Endodermal cell (in vitro differentiated cells): Measurements from ENCODE around the gene PPA1. TPM values are rescaled to one million over a fixed set of nuclear protein-coding genes. Genes with fewer than 3 reads are reported as not detected.

Experiments
- DNase-seq: peaks from one replicate; pipeline ENCODE4 v3.0.0-alpha.2; 2017
- H3K27ac ChIP-seq: 2 replicates; pipeline ENCODE4 v1.5.1; 2013; ENCODE audit warnings: mild to moderate bottlenecking, low read depth, low read length, moderate library complexity
- H3K27me3 ChIP-seq: 2 replicates; pipeline ENCODE4 v1.6.1; 2013; ENCODE audit warnings: mild to moderate bottlenecking, low read length, moderate library complexity; ENCODE audit not compliant: insufficient read depth, control insufficient read depth, poor library complexity, severe bottlenecking
- H3K36me3 ChIP-seq: 2 replicates; pipeline ENCODE4 v1.7.0; 2013; ENCODE audit warnings: mild to moderate bottlenecking, low read length, moderate library complexity; ENCODE audit not compliant: control insufficient read depth, insufficient read depth
- H3K4me1 ChIP-seq: one replicate; pipeline ENCODE4 v1.7.0; 2013; ENCODE audit warnings: low read length; ENCODE audit not compliant: control insufficient read depth, insufficient read depth
- H3K4me3 ChIP-seq: 2 replicates; pipeline ENCODE4 v1.5.1; 2013; ENCODE audit warnings: mild to moderate bottlenecking, low read length, moderate library complexity
- H3K9ac ChIP-seq: 2 replicates; pipeline ENCODE4 v1.6.1; 2013; ENCODE audit warnings: mild to moderate bottlenecking, low read length, moderate library complexity; ENCODE audit not compliant: poor library complexity, severe bottlenecking; ENCODE audit errors: extremely low read depth
- H3K9me3 ChIP-seq: 2 replicates; pipeline ENCODE4 v1.6.1; 2013; ENCODE audit warnings: mild to moderate bottlenecking, low read length, moderate library complexity; ENCODE audit not compliant: control insufficient read depth
- H3K27ac Mint-ChIP-seq: 2 replicates; pipeline ENCODE4 v1.8.0; 2020; ENCODE audit warnings: mixed read lengths
- H3K27me3 Mint-ChIP-seq: 2 replicates; pipeline ENCODE4 v1.8.0; 2021; ENCODE audit warnings: mild to moderate bottlenecking, mixed read lengths; ENCODE audit not compliant: insufficient read depth
- H3K36me3 Mint-ChIP-seq: 2 replicates; pipeline ENCODE4 v1.8.0; 2020; ENCODE audit warnings: low read depth, mixed read lengths
- H3K4me1 Mint-ChIP-seq: 2 replicates; pipeline ENCODE4 v1.8.0; 2020; ENCODE audit warnings: mixed read lengths
- H3K4me3 Mint-ChIP-seq: 2 replicates; pipeline ENCODE4 v1.8.0; 2020; ENCODE audit warnings: mild to moderate bottlenecking, moderate library complexity, mixed read lengths
- H3K9me3 Mint-ChIP-seq: 2 replicates; pipeline ENCODE4 v1.8.0; 2020; ENCODE audit warnings: mild to moderate bottlenecking, mixed read lengths
- CTCF ChIP-seq: fragments of 200-600 bp; sonication (generic); conservative IDR thresholded peaks from 2 replicates; pipeline ENCODE4 v1.5.0; 2021; ENCODE audit warnings: antibody characterized with exemption, mild to moderate bottlenecking
- WGBS, 2 experiments: methylation state at CpG; one replicate each; pipeline versions ENCODE4 v1.1.5 to v1.1.7; 2013; ENCODE audit warnings: missing lambda C conversion rate in 2 of 2, mixed read lengths in 1 of 2; ENCODE audit not compliant: insufficient coverage in 1 of 2, insufficient read length in 1 of 2; 5-methylcytosine and 5-hydroxymethylcytosine counted together
- total RNA-seq, 2 donors: library from RNA; stranded (reverse); fragmentation: NEBNext Ultra II Directional in 1 of 2; extraction: Animal tissue kit (Norgen Biotek cat#: 25700) in 1 of 2; gene quantifications; 2 replicates in 1 of 2; 3 replicates in 1 of 2; pipeline ENCODE4 v1.2.1, GENCODE V29; 2021

PPA1 gene
- total RNA-seq, 2 donors from 2014 or later, result 63.3 to 72.1 TPM

GRCh38 chr10:70163448-70163847 is 69.8 kb downstream of the PPA1 start:
- DNase-seq, result no peak
- no peak overlapping the region for H3K4me3 Mint-ChIP-seq
- H3K4me1 Mint-ChIP-seq, result peaks cover 3% of the 10 kb centered on the region
- H3K36me3 ChIP-seq, result peaks cover 61% of the 10 kb centered on the region
- no peak for TF ChIP-seq CTCF
- no peaks in the 10 kb centered on the region for H3K27me3 Mint-ChIP-seq
- no peak overlapping the region for H3K9ac ChIP-seq
- no peaks in the 10 kb centered on the region for H3K9me3 Mint-ChIP-seq
- H3K27ac Mint-ChIP-seq, result no peak overlapping the region
- H3K27ac ChIP-seq, result no peak overlapping the region
- no peak overlapping the region for H3K4me3 ChIP-seq
- H3K9me3 ChIP-seq, result no peaks in the 10 kb centered on the region
- peaks cover 35% of the 10 kb centered on the region for H3K36me3 Mint-ChIP-seq
- 97 to 100% methylated on average over 4 of the region's 4 CpGs for WGBS, 2 experiments
- no peaks in the 10 kb centered on the region for H3K27me3 ChIP-seq
- H3K4me1 ChIP-seq, result no peaks in the 10 kb centered on the region

GRCh38 chr10:70162892-70163201 is 70.4 kb downstream of the PPA1 start:
- H3K4me3 Mint-ChIP-seq, result no peak overlapping the region
- peaks cover 40% of the 10 kb centered on the region for H3K36me3 Mint-ChIP-seq
- 95% methylated on average over 1 of the region's 1 CpG; no CpG with 5 or more reads in 1 of the 2 experiments for WGBS, 2 experiments
- Histone ChIP-seq H3K36me3 (peaks cover 67% of the 10 kb centered on the region), H3K9me3 (no peaks in the 10 kb centered on the region), H3K27me3 (no peaks in the 10 kb centered on the region), H3K9ac (no peak overlapping the region), H3K4me3 (no peak overlapping the region), H3K4me1 (no peaks in the 10 kb centered on the region), H3K27ac (no peak overlapping the region)
- no peak overlapping the region for H3K27ac Mint-ChIP-seq
- H3K27me3 Mint-ChIP-seq, result no peaks in the 10 kb centered on the region
- no peak for DNase-seq
- no peaks in the 10 kb centered on the region for H3K9me3 Mint-ChIP-seq
- H3K4me1 Mint-ChIP-seq, result peaks cover 3% of the 10 kb centered on the region
- TF ChIP-seq CTCF, result no peak

- Mint-ChIP-seq H3K4me3 (no peak overlapping the region), H3K36me3 (peaks cover 45% of the 10 kb centered on the region), H3K4me1 (peaks cover 3% of the 10 kb centered on the region), H3K9me3 (no peaks in the 10 kb centered on the region), H3K27ac (no peak overlapping the region), H3K27me3 (no peaks in the 10 kb centered on the region)
- H3K9me3 ChIP-seq, result no peaks in the 10 kb centered on the region
- H3K27me3 ChIP-seq, result no peaks in the 10 kb centered on the region
- H3K9ac ChIP-seq, result no peak overlapping the region
- H3K4me3 ChIP-seq, result no peak overlapping the region
- no peak for TF ChIP-seq CTCF
- peaks cover 72% of the 10 kb centered on the region for H3K36me3 ChIP-seq
- H3K27ac ChIP-seq, result no peak overlapping the region
- H3K4me1 ChIP-seq, result no peaks in the 10 kb centered on the region
- no peak for DNase-seq
- WGBS, 2 experiments, result 96% methylated on average over 1 of the region's 2 CpGs; no CpG with 5 or more reads in 1 of the 2 experiments
These were observed 70.9 kb downstream of the PPA1 start for GRCh38 chr10:70162151-70162891.
